DOHH2 (cell line): ENCODE results near the gene PRODH.

Source experiments
- H3F3A ChIP-seq: fragments of 200-600 bp; sonication (generic), shearing (Covaris generic); 2 replicates; pipeline ENCODE4 v1.6.0; 2016; ENCODE audit warnings: antibody characterized with exemption, mild to moderate bottlenecking; ENCODE audit not compliant: control insufficient read depth, insufficient read depth
- H3K27ac ChIP-seq: fragments of 200-600 bp; sonication (generic); 2 replicates; pipeline ENCODE4 v1.5.1; 2014; ENCODE audit warnings: low read depth, mild to moderate bottlenecking, low read length, moderate library complexity
- H3K27me3 ChIP-seq: fragments of 200-600 bp; sonication (generic); 2 replicates; pipeline ENCODE4 v1.6.1; 2014; ENCODE audit warnings: mild to moderate bottlenecking, low read length, mixed read lengths; ENCODE audit not compliant: control insufficient read depth
- H3K36me3 ChIP-seq: fragments of 200-600 bp; sonication (generic); 2 replicates; pipeline ENCODE4 v1.6.1; 2014; ENCODE audit warnings: mild to moderate bottlenecking, low read length, moderate library complexity, mixed read lengths; ENCODE audit not compliant: control insufficient read depth
- H3K4me1 ChIP-seq: fragments of 200-600 bp; sonication (generic); 2 replicates; pipeline ENCODE4 v1.6.1; 2014; ENCODE audit warnings: mild to moderate bottlenecking, low read length, mixed read lengths; ENCODE audit not compliant: control insufficient read depth
- H3K4me2 ChIP-seq: fragments of 200-600 bp; sonication (generic); 2 replicates; pipeline ENCODE4 v1.6.0; 2014; ENCODE audit warnings: mild to moderate bottlenecking, low read length, moderate library complexity
- H3K4me3 ChIP-seq: fragments of 200-600 bp; sonication (generic); 2 replicates; pipeline ENCODE4 v1.5.1; 2014; ENCODE audit warnings: mild to moderate bottlenecking, low read length, mixed read lengths
- H3K79me2 ChIP-seq: fragments of 200-600 bp; sonication (generic); 2 replicates; pipeline ENCODE4 v1.6.1; 2014; ENCODE audit warnings: mild to moderate bottlenecking, low read length, mixed read lengths; ENCODE audit not compliant: control insufficient read depth
- H3K9me2 ChIP-seq: fragments of 200-600 bp; sonication (generic); replicated peaks from 2 replicates; pipeline ENCODE4 v1.6.1; 2014; ENCODE audit warnings: mild to moderate bottlenecking, low read length, mixed read lengths; ENCODE audit not compliant: control insufficient read depth
- H3K9me3 ChIP-seq: fragments of 200-600 bp; sonication (generic); 2 replicates; pipeline ENCODE4 v1.6.1; 2014; ENCODE audit warnings: antibody characterized with exemption, low read length, mixed read lengths; ENCODE audit not compliant: control insufficient read depth, insufficient read depth
- H4K20me1 ChIP-seq: fragments of 200-600 bp; sonication (generic); 2 replicates; pipeline ENCODE4 v1.6.0; 2014; ENCODE audit warnings: low read depth, mild to moderate bottlenecking, antibody characterized with exemption, low read length, moderate library complexity; ENCODE audit not compliant: control insufficient read depth, insufficient read depth
- EZH2phosphoT487 ChIP-seq: fragments of 200-600 bp; sonication (generic); IDR thresholded peaks from 2 replicates; pipeline ENCODE4 v1.6.1; 2017; ENCODE audit warnings: borderline replicate concordance, mild to moderate bottlenecking, antibody characterized with exemption, low read length, moderate library complexity, mixed read lengths
- TF ChIP-seq, protein P1 (sequence below): fragments of 200-600 bp; sonication (generic); IDR thresholded peaks from one replicate; pipeline ENCODE4 v1.5.1; 2014; ENCODE audit warnings: antibody characterized with exemption, mild to moderate bottlenecking, low read depth, low read length; ENCODE audit not compliant: poor library complexity, severe bottlenecking

Gene PRODH

GRCh38 chr22:18933914-18934313, 2.2 kb downstream of the PRODH start:
- H3K4me3 ChIP-seq = no peak overlapping the region
- no peaks in the 10 kb centered on the region for H3K9me2 ChIP-seq
- no peak overlapping the region for H3K4me2 ChIP-seq
- H4K20me1 ChIP-seq = no peaks in the 10 kb centered on the region
- no peaks in the 10 kb centered on the region for H3K36me3 ChIP-seq
- no peaks in the 10 kb centered on the region for H3K9me3 ChIP-seq
- H3F3A ChIP-seq = no peaks in the 10 kb centered on the region
- H3K79me2 ChIP-seq = no peaks in the 10 kb centered on the region
- H3K4me1 ChIP-seq = no peaks in the 10 kb centered on the region
- no peak for TF ChIP-seq EZH2phosphoT487
- TF ChIP-seq, protein P1, sequence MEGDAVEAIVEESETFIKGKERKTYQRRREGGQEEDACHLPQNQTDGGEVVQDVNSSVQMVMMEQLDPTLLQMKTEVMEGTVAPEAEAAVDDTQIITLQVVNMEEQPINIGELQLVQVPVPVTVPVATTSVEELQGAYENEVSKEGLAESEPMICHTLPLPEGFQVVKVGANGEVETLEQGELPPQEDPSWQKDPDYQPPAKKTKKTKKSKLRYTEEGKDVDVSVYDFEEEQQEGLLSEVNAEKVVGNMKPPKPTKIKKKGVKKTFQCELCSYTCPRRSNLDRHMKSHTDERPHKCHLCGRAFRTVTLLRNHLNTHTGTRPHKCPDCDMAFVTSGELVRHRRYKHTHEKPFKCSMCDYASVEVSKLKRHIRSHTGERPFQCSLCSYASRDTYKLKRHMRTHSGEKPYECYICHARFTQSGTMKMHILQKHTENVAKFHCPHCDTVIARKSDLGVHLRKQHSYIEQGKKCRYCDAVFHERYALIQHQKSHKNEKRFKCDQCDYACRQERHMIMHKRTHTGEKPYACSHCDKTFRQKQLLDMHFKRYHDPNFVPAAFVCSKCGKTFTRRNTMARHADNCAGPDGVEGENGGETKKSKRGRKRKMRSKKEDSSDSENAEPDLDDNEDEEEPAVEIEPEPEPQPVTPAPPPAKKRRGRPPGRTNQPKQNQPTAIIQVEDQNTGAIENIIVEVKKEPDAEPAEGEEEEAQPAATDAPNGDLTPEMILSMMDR = no peak
- H3K27ac ChIP-seq = no peak overlapping the region
- H3K27me3 ChIP-seq = no peaks in the 10 kb centered on the region

DNA sequence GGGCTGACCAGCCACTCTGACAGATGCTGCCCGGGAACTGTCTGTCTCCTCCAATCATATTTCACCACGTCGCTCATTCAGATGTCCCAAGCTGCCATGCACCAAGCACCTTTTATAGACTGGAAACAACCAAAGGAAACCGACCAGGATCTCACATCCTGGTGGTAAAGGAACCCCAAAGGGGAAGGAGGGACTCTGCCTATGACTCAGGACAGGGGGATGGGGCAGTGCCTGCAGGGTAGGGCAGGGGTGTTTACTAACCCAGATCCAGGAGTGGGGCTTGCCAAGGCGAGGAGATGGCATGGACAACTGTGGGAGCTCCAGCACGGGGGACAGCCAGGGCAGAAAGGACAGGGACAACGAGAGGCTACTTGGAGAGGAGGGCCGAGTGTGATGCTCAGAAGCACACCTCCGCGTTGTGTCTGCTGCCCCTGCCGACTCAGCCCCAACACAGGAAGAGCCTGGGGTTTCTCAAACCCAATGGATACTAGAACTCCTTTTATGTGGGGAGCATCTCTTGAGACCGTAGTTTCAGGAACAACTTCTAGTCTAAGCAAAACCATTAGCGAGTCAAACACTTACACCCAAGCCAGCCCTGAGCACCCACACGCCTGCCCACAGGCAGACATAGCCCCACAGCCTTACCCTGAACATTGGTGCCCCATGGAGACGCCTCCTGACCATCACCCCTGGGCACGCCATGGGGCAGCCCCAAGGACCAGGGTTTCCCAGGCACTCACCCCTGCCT, 4.0 kb downstream of the PRODH start:
- no peaks in the 10 kb centered on the region for H3K27me3 ChIP-seq
- no peak overlapping the region for H3K27ac ChIP-seq
- no peak overlapping the region for H3K4me3 ChIP-seq
- no peaks in the 10 kb centered on the region for H3F3A ChIP-seq
- no peaks in the 10 kb centered on the region for H3K9me3 ChIP-seq
- TF ChIP-seq, protein P1 = no peak
- TF ChIP-seq EZH2phosphoT487 = no peak
- no peaks in the 10 kb centered on the region for H3K79me2 ChIP-seq
- H4K20me1 ChIP-seq = no peaks in the 10 kb centered on the region
- H3K4me1 ChIP-seq = no peaks in the 10 kb centered on the region
- H3K36me3 ChIP-seq = no peaks in the 10 kb centered on the region
- no peaks in the 10 kb centered on the region for H3K9me2 ChIP-seq
- H3K4me2 ChIP-seq = no peak overlapping the region

DNA sequence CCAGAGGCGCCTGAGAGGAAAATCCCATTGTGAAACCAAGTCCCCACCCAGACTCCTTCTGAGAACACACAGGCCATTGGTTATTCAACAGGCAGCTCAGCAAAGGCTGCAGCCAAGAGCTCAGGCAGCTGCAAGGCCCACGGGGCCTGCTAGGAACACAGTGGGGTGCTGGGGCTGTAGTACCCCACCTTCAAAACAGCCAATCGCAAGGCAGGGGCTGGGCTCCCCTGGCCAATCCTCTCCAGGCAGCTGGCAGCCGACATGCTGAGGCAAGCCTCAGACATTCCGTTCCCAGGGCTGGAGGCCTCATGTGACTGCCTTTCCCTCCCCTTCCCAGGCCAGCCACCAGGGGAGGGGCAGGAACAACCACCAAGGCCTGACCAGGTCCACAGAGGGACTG, 6.6 kb downstream of the PRODH start:
- Histone ChIP-seq H3K27ac (no peak overlapping the region), H4K20me1 (no peaks in the 10 kb centered on the region), H3F3A (no peaks in the 10 kb centered on the region), H3K4me1 (no peaks in the 10 kb centered on the region), H3K9me2 (no peaks in the 10 kb centered on the region), H3K36me3 (no peaks in the 10 kb centered on the region), H3K79me2 (no peaks in the 10 kb centered on the region), H3K4me2 (no peak overlapping the region), H3K27me3 (no peaks in the 10 kb centered on the region), H3K4me3 (no peak overlapping the region), H3K9me3 (no peaks in the 10 kb centered on the region)
- TF ChIP-seq, protein P1 = no peak
- no peak for TF ChIP-seq EZH2phosphoT487
